ENCODE results near the gene CDC42. TPM values are rescaled to one million over a fixed set of nuclear protein-coding genes. Genes with fewer than 3 reads are reported as not detected.

The CDC42 gene
- total and polyA plus RNA-seq, 9 of the 15 experiments (the other 6 are each of a cell fraction or from before 2014, with no cell fraction given), result 186 to 398 (median 325) TPM

- TF ChIP-seq TFAP4 (CRISPR knock-in tag; IDR thresholded peaks at IDR 0.05; ENCODE audit: borderline replicate concordance), result peak; percentile 90
- no peak for TF ChIP-seq ZNF354B (CRISPR knock-in tag; IDR thresholded peaks at IDR 0.05)
- 0 out of 2 replicates have a peak, but pooled peaks have one; percentile 37 for TF ChIP-seq NFXL1 (CRISPR knock-in tag; IDR thresholded peaks at IDR 0.05)
- TF ChIP-seq, protein P1, sequence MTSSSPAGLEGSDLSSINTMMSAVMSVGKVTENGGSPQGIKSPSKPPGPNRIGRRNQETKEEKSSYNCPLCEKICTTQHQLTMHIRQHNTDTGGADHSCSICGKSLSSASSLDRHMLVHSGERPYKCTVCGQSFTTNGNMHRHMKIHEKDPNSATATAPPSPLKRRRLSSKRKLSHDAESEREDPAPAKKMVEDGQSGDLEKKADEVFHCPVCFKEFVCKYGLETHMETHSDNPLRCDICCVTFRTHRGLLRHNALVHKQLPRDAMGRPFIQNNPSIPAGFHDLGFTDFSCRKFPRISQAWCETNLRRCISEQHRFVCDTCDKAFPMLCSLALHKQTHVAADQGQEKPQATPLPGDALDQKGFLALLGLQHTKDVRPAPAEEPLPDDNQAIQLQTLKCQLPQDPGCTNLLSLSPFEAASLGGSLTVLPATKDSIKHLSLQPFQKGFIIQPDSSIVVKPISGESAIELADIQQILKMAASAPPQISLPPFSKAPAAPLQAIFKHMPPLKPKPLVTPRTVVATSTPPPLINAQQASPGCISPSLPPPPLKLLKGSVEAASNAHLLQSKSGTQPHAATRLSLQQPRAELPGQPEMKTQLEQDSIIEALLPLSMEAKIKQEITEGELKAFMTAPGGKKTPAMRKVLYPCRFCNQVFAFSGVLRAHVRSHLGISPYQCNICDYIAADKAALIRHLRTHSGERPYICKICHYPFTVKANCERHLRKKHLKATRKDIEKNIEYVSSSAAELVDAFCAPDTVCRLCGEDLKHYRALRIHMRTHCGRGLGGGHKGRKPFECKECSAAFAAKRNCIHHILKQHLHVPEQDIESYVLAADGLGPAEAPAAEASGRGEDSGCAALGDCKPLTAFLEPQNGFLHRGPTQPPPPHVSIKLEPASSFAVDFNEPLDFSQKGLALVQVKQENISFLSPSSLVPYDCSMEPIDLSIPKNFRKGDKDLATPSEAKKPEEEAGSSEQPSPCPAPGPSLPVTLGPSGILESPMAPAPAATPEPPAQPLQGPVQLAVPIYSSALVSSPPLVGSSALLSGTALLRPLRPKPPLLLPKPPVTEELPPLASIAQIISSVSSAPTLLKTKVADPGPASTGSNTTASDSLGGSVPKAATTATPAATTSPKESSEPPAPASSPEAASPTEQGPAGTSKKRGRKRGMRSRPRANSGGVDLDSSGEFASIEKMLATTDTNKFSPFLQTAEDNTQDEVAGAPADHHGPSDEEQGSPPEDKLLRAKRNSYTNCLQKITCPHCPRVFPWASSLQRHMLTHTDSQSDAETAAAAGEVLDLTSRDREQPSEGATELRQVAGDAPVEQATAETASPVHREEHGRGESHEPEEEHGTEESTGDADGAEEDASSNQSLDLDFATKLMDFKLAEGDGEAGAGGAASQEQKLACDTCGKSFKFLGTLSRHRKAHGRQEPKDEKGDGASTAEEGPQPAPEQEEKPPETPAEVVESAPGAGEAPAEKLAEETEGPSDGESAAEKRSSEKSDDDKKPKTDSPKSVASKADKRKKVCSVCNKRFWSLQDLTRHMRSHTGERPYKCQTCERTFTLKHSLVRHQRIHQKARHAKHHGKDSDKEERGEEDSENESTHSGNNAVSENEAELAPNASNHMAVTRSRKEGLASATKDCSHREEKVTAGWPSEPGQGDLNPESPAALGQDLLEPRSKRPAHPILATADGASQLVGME (CRISPR knock-in tag; IDR thresholded peaks at IDR 0.05), result 0 out of 2 replicates have a peak, but pooled peaks have one; percentile 30
- no peak for TF ChIP-seq SMARCB1 (IDR thresholded peaks at IDR 0.05; ENCODE audit: insufficient read length, low read depth)
- no peak for TF ChIP-seq TCFL5 (CRISPR knock-in tag; conservative IDR thresholded peaks at IDR 0.05)
- 0 out of 2 replicates have a peak, but pooled peaks have one; percentile 11 for TF ChIP-seq CGGBP1 (CRISPR knock-in tag; IDR thresholded peaks at IDR 0.05)
- no peak for TF ChIP-seq ZNF764 (CRISPR knock-in tag; IDR thresholded peaks at IDR 0.05; ENCODE audit: low read depth)
- TF ChIP-seq ZNF707 (CRISPR knock-in tag; conservative IDR thresholded peaks at IDR 0.05), result no peak
- TF ChIP-seq ZNF699 (CRISPR knock-in tag; IDR thresholded peaks at IDR 0.05; ENCODE audit: insufficient replicate concordance), result no peak
- TF ChIP-seq MCM7 (IDR thresholded peaks at IDR 0.05), result no peak
- no peak for TF ChIP-seq SREBF1 (IDR thresholded peaks at IDR 0.05; ENCODE audit: borderline replicate concordance, low read depth, low read length)
- TF ChIP-seq SNIP1 (IDR thresholded peaks at IDR 0.05; ENCODE audit: low read depth), result no peak
- TF ChIP-seq, protein P2, sequence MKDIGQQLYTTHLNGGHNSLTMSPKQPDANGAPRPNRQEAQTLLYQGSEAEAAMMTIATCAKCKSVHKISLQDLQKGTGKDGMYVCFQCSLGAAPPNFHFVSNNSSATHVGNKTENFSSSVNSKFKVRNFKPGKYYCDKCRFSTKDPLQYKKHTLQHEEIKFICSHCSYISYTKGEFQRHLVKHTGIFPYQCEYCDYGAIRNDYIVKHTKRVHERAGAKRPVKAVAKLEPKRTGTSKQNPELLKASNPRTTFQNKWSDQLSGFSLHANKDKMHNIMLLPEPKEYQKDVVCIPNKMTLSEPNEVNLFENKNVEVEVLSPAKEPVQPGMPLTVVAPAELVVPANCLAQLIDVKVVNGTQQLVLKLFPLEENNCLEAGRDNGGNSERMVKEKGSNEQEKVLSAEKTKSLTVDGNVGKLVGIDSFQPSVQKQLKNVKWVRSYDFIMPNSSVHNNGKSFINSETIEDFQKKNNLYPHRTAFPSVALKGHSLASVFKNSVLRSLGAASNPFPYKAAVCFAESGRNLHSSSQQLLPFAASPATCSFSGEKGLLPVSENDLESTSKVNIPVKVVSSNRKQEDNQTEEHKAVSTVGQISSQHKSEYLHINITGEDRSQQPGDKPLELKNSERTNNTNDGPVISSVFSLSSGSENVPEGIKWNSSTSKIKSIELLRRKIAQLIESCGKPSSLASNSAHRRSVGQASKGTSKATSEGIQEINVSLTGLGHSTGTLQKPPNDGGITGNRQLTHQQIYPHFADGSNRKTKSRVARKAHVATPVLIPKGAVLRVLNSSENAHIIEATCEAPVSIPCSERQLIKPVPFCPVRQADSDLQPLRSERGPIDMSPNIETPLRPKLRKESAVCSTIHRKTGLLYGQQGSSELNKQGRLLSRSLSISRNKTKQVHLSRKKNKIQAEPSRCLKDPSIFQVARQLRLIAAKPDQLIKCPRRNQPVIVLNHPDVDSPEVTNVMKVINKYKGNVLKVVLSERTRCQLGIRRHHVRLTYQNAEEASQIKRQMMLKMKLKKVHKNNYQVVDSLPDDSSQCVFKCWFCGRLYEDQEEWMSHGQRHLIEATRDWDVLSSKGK (CRISPR knock-in tag; IDR thresholded peaks at IDR 0.05), result no peak
- no peak for TF ChIP-seq CCNT2 (IDR thresholded peaks at IDR 0.05; ENCODE audit: borderline replicate concordance, extremely low read depth, insufficient read length, low read depth, low read length)
- TF ChIP-seq ZNF224 (CRISPR knock-in tag; IDR thresholded peaks at IDR 0.05), result no peak
Measured at GRCh38 chr1:22024485-22025367, 27.8 kb upstream of the CDC42 start (continued).
